ENCODE results near the gene ZFP28. TPM values are rescaled to one million over a fixed set of nuclear protein-coding genes. Genes with fewer than 3 reads are reported as not detected.

ZFP28 gene
- polyA plus RNA-seq, result 1 to 10 TPM; 2.4 to 5.3 (median 5.2) TPM

DNA sequence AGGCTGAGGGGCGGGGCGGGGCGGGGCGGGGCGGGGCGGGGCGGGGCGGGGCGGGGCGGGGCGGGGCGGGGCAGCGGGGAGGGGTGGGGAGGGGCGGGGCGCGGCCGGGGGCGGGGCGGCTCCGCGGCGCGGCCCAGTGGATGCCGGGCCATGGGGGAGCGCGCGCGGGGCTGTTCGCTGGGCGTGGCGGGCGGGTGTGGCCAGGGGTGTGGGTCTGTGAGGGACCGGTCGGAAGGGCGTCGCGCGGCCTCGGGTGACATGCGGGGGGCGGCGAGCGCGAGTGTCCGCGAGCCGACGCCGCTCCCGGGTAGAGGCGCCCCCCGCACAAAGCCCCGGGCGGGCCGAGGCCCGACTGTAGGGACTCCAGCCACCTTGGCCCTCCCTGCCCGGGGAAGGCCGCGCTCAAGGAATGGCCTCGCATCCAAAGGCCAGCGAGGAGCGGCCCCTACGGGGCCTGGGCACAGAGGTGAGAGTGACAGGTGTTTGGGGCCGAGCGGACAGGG, at the start of gene ZFP28:
TSS of gene ZFP28 (plus strand) at position 188 of the 503 bp plus-strand sequence. CDS start at position 259, 71 bp downstream.
- peaks cover 32 to 39% of the 10 kb centered on the region in 2 donors for H3K4me1 Mint-ChIP-seq
- DNase-seq, result no peak
- peak within 1 kb of the TSS; percentile 62 to 96 (median 90) for H3K27ac Mint-ChIP-seq
- H3K27me3 Mint-ChIP-seq (ENCODE audit: low read depth in 3 of 3), result peaks cover 2 to 13% (median 8%) of the 10 kb centered on the region in 3 donors
- peak within 1 kb of the TSS; percentile 88 to 94 (median 92) for H3K4me3 Mint-ChIP-seq
- H3K36me3 Mint-ChIP-seq, result peaks cover 16 to 39% (median 20%) of the 10 kb centered on the region in 3 donors
- peaks cover 15 to 80% (median 38%) of the 10 kb centered on the region in 6 donors for H3K9me3 Mint-ChIP-seq

DNA sequence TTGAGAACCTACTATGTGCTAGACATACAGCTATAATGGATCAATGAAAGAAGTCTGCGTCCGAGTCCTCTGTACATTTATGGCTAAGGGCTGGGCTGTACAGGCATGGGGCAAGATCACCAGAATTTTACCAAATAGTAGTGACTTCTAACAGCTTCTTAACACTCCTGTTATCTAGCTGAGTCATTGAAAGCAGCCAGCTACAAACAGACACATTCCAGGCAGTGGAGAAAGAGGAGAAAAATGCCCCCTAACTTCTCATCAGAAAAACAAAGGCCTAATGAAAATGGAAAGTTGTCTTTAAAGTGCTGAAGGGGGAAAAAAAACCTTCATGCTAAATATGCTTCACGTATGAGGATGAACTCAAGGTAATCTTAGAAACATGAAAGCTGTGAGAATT, 47.3 kb upstream of the ZFP28 start:
- Mint-ChIP-seq H3K9me3 (peaks cover 22 to 82% (median 51%) of the 10 kb centered on the region in 6 donors), H3K27ac (no peak overlapping the region), H3K4me3 (no peak overlapping the region), H3K36me3 (peaks cover 3 to 32% (median 12%) of the 10 kb centered on the region in 3 donors), H3K27me3 (ENCODE audit: low read depth in 3 of 3) (peaks cover 0 to 4% (median 0%) of the 10 kb centered on the region in 3 donors), H3K4me1 (no peaks in the 10 kb centered on the region)
- no peak for DNase-seq

DNA sequence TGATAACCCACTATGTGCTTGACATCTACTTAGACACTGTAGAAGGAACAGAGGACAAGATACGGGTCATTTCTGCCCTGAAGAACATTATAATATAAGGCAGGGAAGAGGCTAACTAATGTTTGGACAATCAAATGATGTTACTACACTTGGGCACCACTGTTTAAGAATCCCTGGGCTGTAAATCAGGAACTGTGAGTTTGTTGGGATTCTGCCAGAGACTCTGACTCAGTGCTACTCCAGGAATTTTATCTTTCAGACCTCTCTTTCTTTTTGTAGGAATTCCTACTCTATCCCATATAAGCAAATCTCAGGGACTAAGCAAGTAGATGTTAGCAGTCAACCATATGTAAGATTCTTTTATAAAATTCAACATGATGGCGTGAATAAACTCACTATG, 34.2 kb upstream of the ZFP28 start:
- H3K27ac Mint-ChIP-seq, result no peak overlapping the region
- peaks cover 6 to 8% (median 7%) of the 10 kb centered on the region in 3 donors for H3K36me3 Mint-ChIP-seq
- peaks cover 0 to 10% of the 10 kb centered on the region in 2 donors for H3K4me1 Mint-ChIP-seq
- H3K27me3 Mint-ChIP-seq (ENCODE audit: low read depth in 3 of 3), result peaks cover 0 to 2% (median 1%) of the 10 kb centered on the region in 3 donors
- H3K9me3 Mint-ChIP-seq, result peaks cover 28 to 71% (median 53%) of the 10 kb centered on the region in 6 donors
- H3K4me3 Mint-ChIP-seq, result no peak overlapping the region
- DNase-seq, result no peak

DNA sequence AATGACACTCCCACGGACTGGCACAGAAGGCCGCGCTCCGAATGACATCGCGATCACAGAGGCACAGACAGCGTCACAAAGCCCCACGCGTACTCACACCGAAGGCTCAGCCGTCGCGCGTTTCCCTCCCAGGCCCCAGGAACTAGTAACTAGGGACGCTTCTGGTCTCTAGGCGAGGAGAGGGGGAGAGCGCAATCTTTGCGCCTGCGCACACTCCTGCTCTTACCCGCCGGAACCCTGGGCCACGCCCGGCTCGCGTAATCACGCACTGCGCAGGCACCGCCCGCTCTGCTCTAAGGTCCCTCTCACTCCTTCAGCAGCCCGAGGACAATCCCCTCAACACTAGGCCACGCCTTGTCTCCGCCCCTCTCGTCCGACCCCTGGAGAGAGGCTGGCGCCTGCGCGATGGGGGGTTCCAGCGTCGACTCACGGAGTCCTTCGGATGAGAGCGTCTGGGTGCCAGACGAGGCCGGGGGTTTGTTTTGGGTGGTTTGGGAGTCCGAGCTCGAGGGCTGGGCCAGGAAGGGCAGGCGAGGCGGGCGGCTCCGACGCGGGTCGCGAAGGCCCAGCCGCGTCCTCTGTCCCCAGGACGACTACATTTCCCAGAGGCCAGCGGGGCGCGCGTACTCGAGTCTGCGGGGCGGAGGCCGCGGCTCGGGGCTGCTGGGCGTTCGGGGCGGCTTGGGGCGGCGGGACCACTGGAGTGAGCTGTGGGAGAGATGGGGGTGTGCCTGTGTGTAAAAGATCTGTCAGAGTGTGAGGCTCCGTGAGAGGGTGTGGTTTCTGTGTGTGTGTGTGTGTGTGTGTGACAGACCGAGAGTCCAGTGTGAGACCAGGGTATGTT, 31.1 kb upstream of the ZFP28 start, which contains the start of gene ZNF471:
TSS of gene ZNF471 (plus strand) at position 410 of the 844 bp plus-strand sequence. CDS start 3,717 bp downstream, outside the sequence.
- no peak within 1 kb of the TSS for H3K4me3 Mint-ChIP-seq
- H3K36me3 Mint-ChIP-seq, result peaks cover 4 to 6% (median 6%) of the 10 kb centered on the region in 3 donors
- peaks cover 16 to 47% (median 35%) of the 10 kb centered on the region in 6 donors for H3K9me3 Mint-ChIP-seq
- peaks cover 0 to 2% (median 0%) of the 10 kb centered on the region in 3 donors for H3K27me3 Mint-ChIP-seq (ENCODE audit: low read depth in 3 of 3)
- H3K27ac Mint-ChIP-seq, result peak within 1 kb of the TSS in 2 of 6 donors; percentile 88 to 95
- DNase-seq, result peak; percentile 79 to 89 (median 82)
- H3K4me1 Mint-ChIP-seq, result peaks cover 0 to 10% of the 10 kb centered on the region in 2 donors

DNA sequence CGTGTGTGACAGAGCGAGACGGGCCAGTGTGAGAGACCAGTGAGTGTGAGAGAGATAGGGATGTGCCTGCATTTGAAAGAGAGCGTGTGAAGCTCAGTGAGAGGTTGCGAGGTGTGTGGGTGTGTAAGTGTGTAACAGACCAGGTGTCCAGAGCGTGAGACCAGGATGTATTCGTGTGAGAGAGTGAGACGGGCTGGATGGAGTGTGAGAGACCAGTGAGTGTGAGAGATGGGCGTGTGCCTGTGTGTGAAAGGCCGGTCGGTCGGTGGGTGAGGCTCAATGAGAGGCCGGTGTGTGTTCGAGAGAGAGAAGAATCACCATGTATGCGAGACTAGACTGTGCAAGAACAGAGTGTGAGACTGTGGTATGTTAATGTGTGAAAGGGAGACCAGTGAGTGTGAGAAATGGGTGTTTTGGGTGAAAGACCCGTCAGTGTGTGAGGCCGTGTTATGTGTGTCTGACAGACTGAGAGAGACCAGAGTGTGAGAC, 30.4 kb upstream of the ZFP28 start:
- Mint-ChIP-seq H3K27ac (no peak overlapping the region), H3K4me1 (peaks cover 0 to 10% of the 10 kb centered on the region in 2 donors), H3K9me3 (peaks cover 20 to 47% (median 34%) of the 10 kb centered on the region in 6 donors), H3K4me3 (no peak overlapping the region), H3K27me3 (ENCODE audit: low read depth in 3 of 3) (peaks cover 0 to 4% (median 0%) of the 10 kb centered on the region in 3 donors), H3K36me3 (peaks cover 2 to 11% (median 10%) of the 10 kb centered on the region in 3 donors)
- peak; percentile 7 to 22 (median 10) for DNase-seq

DNA sequence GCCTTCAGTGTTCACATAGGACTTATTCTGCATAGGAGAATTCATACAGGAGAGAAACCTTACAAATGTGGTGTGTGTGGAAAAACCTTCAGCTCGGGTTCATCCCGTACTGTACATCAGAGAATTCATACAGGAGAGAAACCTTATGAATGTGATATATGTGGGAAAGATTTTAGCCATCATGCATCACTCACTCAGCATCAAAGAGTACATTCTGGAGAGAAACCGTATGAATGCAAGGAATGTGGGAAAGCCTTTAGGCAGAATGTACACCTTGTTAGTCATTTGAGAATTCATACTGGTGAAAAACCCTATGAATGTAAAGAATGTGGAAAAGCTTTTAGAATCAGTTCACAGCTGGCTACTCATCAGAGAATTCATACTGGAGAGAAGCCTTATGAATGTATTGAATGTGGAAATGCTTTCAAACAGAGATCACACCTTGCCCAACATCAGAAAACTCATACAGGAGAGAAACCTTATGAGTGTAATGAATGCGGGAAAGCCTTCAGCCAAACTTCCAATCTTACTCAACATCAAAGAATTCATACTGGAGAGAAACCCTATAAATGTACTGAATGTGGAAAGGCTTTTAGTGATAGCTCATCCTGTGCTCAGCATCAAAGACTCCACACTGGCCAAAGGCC, 13.4 kb upstream of the ZFP28 start:
- H3K4me1 Mint-ChIP-seq, result no peaks in the 10 kb centered on the region

DNA sequence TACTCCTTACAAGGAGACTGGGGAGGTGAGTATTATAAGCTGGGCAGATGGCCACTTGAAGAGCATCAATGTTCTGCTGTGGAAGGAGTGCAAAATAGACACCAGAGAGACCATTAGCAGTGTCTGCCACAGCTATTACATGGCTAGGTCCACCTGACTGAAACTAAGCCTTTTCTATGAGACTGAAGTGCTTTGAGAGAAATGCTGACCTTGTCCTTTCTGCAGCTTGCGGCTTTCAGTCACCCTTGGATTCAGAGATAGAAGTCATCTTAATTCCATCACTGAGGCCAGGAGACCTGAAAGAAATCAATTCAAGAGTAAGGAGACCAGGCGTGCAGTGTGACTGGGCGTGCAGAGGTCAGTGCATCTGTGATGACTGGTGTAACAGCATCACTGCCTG, 1.3 kb upstream of the ZFP28 start:
- Mint-ChIP-seq H3K36me3 (peaks cover 14 to 32% (median 16%) of the 10 kb centered on the region in 3 donors), H3K4me3 (peak overlapping the region; percentile 87 to 94 (median 89)), H3K27me3 (ENCODE audit: low read depth in 3 of 3) (peaks cover 2 to 18% (median 8%) of the 10 kb centered on the region in 3 donors), H3K9me3 (peaks cover 15 to 80% (median 41%) of the 10 kb centered on the region in 6 donors), H3K27ac (peak overlapping the region in 4 of 6 donors; percentile 88 to 96 (median 92)), H3K4me1 (peaks cover 32 to 39% of the 10 kb centered on the region in 2 donors)
- DNase-seq, result no peak

More for the DNA sequence above, 13.4 kb upstream of the ZFP28 start:
- H3K36me3 Mint-ChIP-seq, result peaks cover 19 to 36% (median 32%) of the 10 kb centered on the region in 3 donors
- DNase-seq, result no peak
- peaks cover 0 to 1% (median 1%) of the 10 kb centered on the region in 3 donors for H3K27me3 Mint-ChIP-seq (ENCODE audit: low read depth in 3 of 3)
- no peak overlapping the region for H3K4me3 Mint-ChIP-seq
- H3K9me3 Mint-ChIP-seq, result peaks cover 57 to 94% (median 90%) of the 10 kb centered on the region in 6 donors
- H3K27ac Mint-ChIP-seq, result no peak overlapping the region

DNA sequence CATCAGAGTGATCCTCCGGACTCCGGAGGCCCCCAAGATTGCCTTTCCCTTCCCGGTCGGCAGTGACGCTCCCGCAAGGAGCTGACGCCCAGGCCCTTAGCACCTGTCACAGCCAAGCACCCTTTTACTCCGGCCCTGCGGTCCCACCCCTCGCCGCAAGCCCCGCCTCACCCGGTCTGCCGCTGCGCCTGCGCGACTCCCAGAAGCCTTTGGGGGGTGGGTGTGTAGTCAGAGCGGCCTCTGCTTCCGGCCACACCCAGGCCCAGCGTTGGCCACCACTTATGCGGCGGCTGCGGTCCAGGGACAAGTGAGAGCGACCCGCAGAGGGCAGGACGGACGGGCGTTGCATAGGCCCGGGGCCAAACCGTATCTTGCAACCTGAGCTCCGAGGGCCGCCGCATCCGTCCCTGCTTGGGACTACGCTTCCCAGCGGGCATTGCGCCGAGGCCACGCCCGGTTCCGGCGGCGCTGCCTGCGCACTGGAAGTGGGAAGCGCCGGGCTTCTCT, 441 bp upstream of the ZFP28 start:
- Mint-ChIP-seq H3K36me3 (peaks cover 16 to 35% (median 20%) of the 10 kb centered on the region in 3 donors), H3K27me3 (ENCODE audit: low read depth in 3 of 3) (peaks cover 2 to 13% (median 8%) of the 10 kb centered on the region in 3 donors), H3K9me3 (peaks cover 15 to 77% (median 37%) of the 10 kb centered on the region in 6 donors), H3K27ac (peak overlapping the region; percentile 62 to 96 (median 89)), H3K4me3 (peak overlapping the region; percentile 87 to 94 (median 89)), H3K4me1 (peaks cover 32 to 39% of the 10 kb centered on the region in 2 donors)
- DNase-seq, result peak; percentile 86 to 91 (median 89)

DNA sequence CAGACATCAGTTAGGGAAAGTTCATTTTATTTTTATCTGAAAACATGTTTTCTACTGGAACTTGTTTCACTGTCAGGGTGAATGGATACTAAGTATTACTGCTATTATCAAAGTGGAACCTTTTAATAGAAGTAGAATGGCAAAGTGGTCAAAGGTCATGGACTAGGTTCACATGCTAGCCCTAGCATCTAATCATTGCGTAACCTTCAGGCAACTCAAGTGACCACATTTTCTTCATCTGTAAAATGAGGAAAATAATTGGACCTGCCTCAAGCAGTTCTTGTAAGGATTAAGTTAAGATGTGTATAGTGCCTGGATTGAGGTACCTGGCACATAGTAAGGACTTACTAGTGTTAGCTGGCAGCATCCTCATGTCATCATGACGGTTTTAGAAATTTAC, 5.0 kb downstream of the ZFP28 start:
- DNase-seq, result no peak
- no peak overlapping the region for H3K4me3 Mint-ChIP-seq
- H3K36me3 Mint-ChIP-seq, result peaks cover 26 to 59% (median 48%) of the 10 kb centered on the region in 3 donors
- H3K4me1 Mint-ChIP-seq, result peaks cover 21 to 25% of the 10 kb centered on the region in 2 donors
- H3K27ac Mint-ChIP-seq, result no peak overlapping the region
- peaks cover 0 to 3% (median 2%) of the 10 kb centered on the region in 3 donors for H3K27me3 Mint-ChIP-seq (ENCODE audit: low read depth in 3 of 3)
- peaks cover 26 to 86% (median 49%) of the 10 kb centered on the region in 6 donors for H3K9me3 Mint-ChIP-seq

DNA sequence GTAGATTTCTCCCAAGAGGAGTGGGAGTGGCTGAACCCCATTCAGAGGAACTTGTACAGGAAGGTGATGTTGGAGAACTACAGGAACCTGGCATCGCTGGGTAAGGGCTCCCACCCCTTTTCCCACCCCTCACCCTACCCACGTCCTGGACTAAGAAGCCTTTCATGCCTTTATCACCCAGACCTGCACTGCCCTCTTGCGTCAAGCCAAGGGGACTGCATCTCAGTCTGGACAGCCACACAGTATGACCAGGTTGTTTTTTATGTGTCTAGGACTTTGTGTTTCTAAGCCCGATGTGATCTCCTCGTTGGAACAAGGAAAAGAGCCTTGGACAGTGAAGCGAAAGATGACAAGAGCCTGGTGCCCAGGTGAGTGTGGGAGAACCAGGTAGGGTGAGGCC, 8.8 kb downstream of the ZFP28 start:
- peaks cover 29 to 89% (median 66%) of the 10 kb centered on the region in 6 donors for H3K9me3 Mint-ChIP-seq
- peaks cover 34 to 77% (median 68%) of the 10 kb centered on the region in 3 donors for H3K36me3 Mint-ChIP-seq
- no peak for DNase-seq
- H3K27me3 Mint-ChIP-seq (ENCODE audit: low read depth in 3 of 3), result no peaks in the 10 kb centered on the region
- H3K4me1 Mint-ChIP-seq, result no peaks in the 10 kb centered on the region
- H3K4me3 Mint-ChIP-seq, result no peak overlapping the region
- H3K27ac Mint-ChIP-seq, result no peak overlapping the region

DNA sequence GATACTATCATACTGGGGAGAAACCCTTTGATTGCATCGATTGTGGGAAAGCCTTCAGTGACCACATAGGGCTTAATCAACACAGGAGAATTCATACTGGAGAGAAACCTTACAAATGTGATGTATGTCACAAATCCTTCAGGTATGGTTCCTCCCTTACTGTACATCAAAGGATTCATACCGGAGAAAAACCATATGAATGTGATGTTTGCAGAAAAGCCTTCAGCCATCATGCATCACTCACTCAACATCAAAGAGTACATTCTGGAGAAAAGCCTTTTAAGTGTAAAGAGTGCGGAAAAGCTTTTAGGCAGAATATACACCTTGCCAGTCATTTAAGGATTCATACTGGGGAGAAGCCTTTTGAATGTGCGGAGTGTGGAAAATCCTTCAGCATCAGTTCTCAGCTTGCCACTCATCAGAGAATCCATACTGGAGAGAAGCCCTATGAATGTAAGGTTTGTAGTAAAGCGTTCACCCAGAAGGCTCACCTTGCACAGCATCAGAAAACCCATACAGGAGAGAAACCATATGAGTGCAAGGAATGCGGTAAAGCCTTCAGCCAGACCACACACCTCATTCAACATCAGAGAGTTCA, 15.6 kb downstream of the ZFP28 start:
- no peak for DNase-seq
- peaks cover 45 to 67% (median 59%) of the 10 kb centered on the region in 3 donors for H3K36me3 Mint-ChIP-seq
- H3K27ac Mint-ChIP-seq, result no peak overlapping the region
- no peaks in the 10 kb centered on the region for H3K4me1 Mint-ChIP-seq
- peaks cover 0 to 6% (median 2%) of the 10 kb centered on the region in 3 donors for H3K27me3 Mint-ChIP-seq (ENCODE audit: low read depth in 3 of 3)
- no peak overlapping the region for H3K4me3 Mint-ChIP-seq
- H3K9me3 Mint-ChIP-seq, result peaks cover 46 to 92% (median 83%) of the 10 kb centered on the region in 6 donors

DNA sequence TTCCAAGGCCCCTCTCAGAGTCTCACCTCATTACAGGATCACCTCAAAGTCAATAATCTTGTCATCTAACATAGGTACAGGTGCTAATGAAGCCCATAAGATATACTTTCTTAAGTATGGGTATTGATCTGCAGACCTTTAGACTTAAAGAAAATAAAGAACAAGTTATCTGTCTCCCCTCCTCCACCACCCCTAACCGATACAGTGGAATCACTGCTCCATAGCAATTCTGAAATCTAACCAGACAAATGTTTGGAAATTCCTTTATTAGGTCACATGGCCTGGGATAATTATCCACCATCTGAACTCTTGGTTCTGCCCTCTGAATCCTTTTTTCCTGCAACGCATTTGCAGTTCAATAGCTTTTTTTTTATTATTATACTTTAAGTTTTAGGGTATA, 24.0 kb downstream of the ZFP28 start:
- Mint-ChIP-seq H3K27me3 (ENCODE audit: low read depth in 3 of 3) (peaks cover 3 to 5% (median 4%) of the 10 kb centered on the region in 3 donors), H3K27ac (no peak overlapping the region), H3K4me3 (no peak overlapping the region), H3K9me3 (peaks cover 44 to 95% (median 89%) of the 10 kb centered on the region in 6 donors), H3K36me3 (peaks cover 19 to 22% (median 22%) of the 10 kb centered on the region in 3 donors), H3K4me1 (peaks cover 11 to 13% of the 10 kb centered on the region in 2 donors)
- no peak for DNase-seq

Measured in immature natural killer cell (primary cell).